Measurements from ENCODE around the gene RBM4B.

The RBM4B gene

GRCh38 chr11:66706989-66707388 lies 29.3 kb upstream of the RBM4B start:
- DNase-seq (ENCODE audit: low spot score), result no peak

- DNase-seq (ENCODE audit: low spot score), result peak; percentile 35
These were observed 28.1 kb upstream of the RBM4B start for GRCh38 chr11:66705587-66706335.

- DNase-seq (ENCODE audit: low spot score), result no peak
These were observed 27.1 kb upstream of the RBM4B start for GRCh38 chr11:66704659-66705360.

- DNase-seq (ENCODE audit: low spot score), result no peak
These were observed 23.9 kb upstream of the RBM4B start for GRCh38 chr11:66701432-66702240.

GRCh38 chr11:66700742-66701141 lies 23.1 kb upstream of the RBM4B start:
- no peak for DNase-seq (ENCODE audit: low spot score)

GRCh38 chr11:66700337-66700736 lies 22.6 kb upstream of the RBM4B start:
- no peak for DNase-seq (ENCODE audit: low spot score)

- no peak for DNase-seq (ENCODE audit: low spot score)
These were observed 20.8 kb upstream of the RBM4B start for GRCh38 chr11:66698491-66698890.

GRCh38 chr11:66697988-66698387 lies 20.3 kb upstream of the RBM4B start:
- no peak for DNase-seq (ENCODE audit: low spot score)

GRCh38 chr11:66696146-66696545 lies 18.5 kb upstream of the RBM4B start:
- DNase-seq (ENCODE audit: low spot score), result no peak

GRCh38 chr11:66694732-66695207 lies 17.1 kb upstream of the RBM4B start:
- peak; percentile 91 for DNase-seq (ENCODE audit: low spot score)

- DNase-seq (ENCODE audit: low spot score), result no peak
These were observed 16.3 kb upstream of the RBM4B start for GRCh38 chr11:66694056-66694410.

GRCh38 chr11:66693356-66694055 lies 15.8 kb upstream of the RBM4B start:
- DNase-seq (ENCODE audit: low spot score), result no peak

GRCh38 chr11:66692871-66693331 lies 15.2 kb upstream of the RBM4B start:
- DNase-seq (ENCODE audit: low spot score), result no peak

GRCh38 chr11:66692446-66692845 lies 14.8 kb upstream of the RBM4B start:
- no peak for DNase-seq (ENCODE audit: low spot score)

- no peak for DNase-seq (ENCODE audit: low spot score)
These were observed 13.8 kb upstream of the RBM4B start for GRCh38 chr11:66691311-66691980.

- DNase-seq (ENCODE audit: low spot score), result no peak
These were observed 12.2 kb upstream of the RBM4B start for GRCh38 chr11:66689661-66690590.

GRCh38 chr11:66688561-66689534 lies 11.2 kb upstream of the RBM4B start:
- DNase-seq (ENCODE audit: low spot score), result no peak

GRCh38 chr11:66687831-66688281 lies 10.2 kb upstream of the RBM4B start:
- no peak for DNase-seq (ENCODE audit: low spot score)
